Measurements from ENCODE around the gene CERT1.

- TF ChIP-seq REST (IDR thresholded peaks at IDR 0.05; ENCODE audit: low read depth, low read length) (no peak), EZH2phosphoT487 (IDR thresholded peaks at IDR 0.05; ENCODE audit: borderline replicate concordance, low read depth) (no peak), CTCF (IDR thresholded peaks at IDR 0.05) (no peak), USF2 (IDR thresholded peaks at IDR 0.05; ENCODE audit: borderline replicate concordance, low read depth, low read length) (no peak), EP300 (IDR thresholded peaks at IDR 0.05; ENCODE audit: borderline replicate concordance in 1 of 2, low read depth in 1 of 2, low read length in 1 of 2) (no peak), RAD21 (IDR thresholded peaks at IDR 0.05; ENCODE audit: low read length) (no peak), RCOR1 (IDR thresholded peaks at IDR 0.05; ENCODE audit: low read length) (no peak), USF1 (IDR thresholded peaks at IDR 0.05; ENCODE audit: borderline replicate concordance, low read depth) (no peak), CHD2 (IDR thresholded peaks at IDR 0.05; ENCODE audit: low read length, partially characterized antibody) (no peak), TAF1 (IDR thresholded peaks at IDR 0.05; ENCODE audit: borderline replicate concordance, low read depth, low read length) (no peak)
Measured at GRCh38 chr5:75558981-75559632, 47.7 kb upstream of the CERT1 start.

Measured in SK-N-SH (cell line).